ENCODE results near the gene TRABD2A.

TRABD2A gene

DNA sequence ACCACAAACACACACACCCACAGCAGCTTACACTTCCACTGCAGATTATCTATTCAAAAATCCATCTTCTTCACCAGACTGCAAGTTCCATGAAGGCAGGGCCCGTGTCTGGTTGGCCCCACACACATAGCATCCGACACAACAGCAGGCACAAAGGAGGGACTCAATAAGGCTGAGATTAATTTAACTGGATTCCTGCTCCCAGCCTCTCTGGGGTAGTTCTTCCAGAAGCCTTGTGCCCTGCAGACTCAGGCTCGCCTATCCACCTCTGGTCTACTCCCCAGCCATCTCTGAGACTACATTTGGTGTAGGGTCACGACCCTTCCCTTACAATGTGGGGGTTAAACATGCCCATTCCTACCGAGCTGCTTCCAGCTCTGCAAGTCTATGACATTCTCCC is 57.7 kb downstream of the TRABD2A start:
- no peak for DNase-seq (ENCODE audit: low read depth)
- TF ChIP-seq, protein P1, sequence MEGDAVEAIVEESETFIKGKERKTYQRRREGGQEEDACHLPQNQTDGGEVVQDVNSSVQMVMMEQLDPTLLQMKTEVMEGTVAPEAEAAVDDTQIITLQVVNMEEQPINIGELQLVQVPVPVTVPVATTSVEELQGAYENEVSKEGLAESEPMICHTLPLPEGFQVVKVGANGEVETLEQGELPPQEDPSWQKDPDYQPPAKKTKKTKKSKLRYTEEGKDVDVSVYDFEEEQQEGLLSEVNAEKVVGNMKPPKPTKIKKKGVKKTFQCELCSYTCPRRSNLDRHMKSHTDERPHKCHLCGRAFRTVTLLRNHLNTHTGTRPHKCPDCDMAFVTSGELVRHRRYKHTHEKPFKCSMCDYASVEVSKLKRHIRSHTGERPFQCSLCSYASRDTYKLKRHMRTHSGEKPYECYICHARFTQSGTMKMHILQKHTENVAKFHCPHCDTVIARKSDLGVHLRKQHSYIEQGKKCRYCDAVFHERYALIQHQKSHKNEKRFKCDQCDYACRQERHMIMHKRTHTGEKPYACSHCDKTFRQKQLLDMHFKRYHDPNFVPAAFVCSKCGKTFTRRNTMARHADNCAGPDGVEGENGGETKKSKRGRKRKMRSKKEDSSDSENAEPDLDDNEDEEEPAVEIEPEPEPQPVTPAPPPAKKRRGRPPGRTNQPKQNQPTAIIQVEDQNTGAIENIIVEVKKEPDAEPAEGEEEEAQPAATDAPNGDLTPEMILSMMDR (IDR thresholded peaks at IDR 0.05; ENCODE audit: insufficient read depth, low read depth, low read length, missing control alignments) = no peak
- H3K4me3 ChIP-seq (ENCODE audit: low read length) = no peak overlapping the region

DNA sequence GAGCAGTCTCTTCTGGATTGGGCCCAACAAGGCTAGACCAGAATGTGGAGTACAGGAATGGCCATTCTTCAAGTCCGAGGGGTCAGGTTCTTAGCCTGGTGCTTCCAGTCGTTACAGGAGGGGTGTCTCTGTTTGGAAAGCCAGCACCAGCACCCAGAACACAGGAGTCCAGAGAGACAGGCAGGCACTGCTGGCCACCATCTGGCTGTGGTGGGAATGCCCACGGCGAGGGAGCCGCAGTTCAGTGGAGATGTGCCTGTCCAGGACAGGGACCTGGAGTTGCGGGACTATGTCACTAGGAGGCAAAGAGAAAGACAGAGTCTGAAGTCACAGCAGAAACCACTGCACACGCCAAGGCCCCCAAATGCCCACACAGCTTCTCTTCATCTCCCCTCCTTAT is 59.1 kb downstream of the TRABD2A start:
- no peak overlapping the region for H3K4me3 ChIP-seq (ENCODE audit: low read length)
- no peak for DNase-seq (ENCODE audit: low read depth)
- TF ChIP-seq, protein P1 (IDR thresholded peaks at IDR 0.05; ENCODE audit: insufficient read depth, low read depth, low read length, missing control alignments) = no peak

DNA sequence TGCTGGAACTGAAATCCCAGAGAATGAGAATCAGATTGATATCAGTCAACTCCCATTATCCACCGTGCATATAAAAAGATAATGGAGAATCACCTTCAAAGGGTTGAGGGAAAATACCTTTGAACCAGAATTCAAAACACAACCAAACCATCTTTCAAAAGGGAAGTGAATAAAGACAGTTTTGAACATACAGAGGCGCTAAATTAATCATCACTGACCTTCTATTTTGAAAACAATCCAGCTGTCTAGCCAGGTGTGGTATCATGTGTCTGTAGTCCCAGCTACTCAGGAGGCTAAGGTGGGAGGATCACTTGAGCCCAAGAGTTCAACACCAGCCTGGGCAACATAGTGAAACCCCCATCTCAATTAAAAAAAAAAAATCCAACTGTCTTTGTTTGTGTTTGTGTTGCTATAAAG is 63.6 kb downstream of the TRABD2A start:
- TF ChIP-seq, protein P1 (IDR thresholded peaks at IDR 0.05; ENCODE audit: insufficient read depth, low read depth, low read length, missing control alignments) = no peak
- DNase-seq (ENCODE audit: low read depth) = no peak

DNA sequence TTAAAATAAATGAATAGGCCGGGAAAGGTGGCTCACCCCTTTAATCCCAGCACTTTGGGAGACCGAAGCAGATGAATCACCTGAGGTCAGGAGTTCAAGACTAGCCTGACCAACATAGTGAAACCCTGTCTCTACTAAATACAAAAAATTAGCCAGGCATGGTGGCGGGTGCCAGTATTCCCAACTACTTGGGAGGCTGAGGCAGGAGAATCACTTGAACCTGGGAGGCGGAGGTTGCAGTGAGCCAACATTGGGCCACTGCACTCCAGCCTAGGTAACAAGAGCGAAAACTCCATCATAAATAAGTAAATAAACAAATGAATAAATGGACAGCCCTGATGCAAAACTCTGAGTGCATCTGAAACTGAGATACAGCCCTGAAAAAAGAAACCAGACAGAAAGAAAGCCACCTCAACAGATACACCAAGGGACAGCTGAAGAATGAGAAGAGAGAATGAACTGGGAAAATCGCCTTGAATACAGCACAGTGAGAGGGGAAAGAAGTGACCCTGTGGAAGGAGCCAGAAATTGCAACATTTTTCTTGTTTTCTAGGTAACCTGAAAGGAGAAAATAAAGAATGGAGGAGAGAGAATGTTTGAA is 64.4 kb downstream of the TRABD2A start:
- H3K4me3 ChIP-seq (ENCODE audit: low read length) = no peak overlapping the region
- no peak for DNase-seq (ENCODE audit: low read depth)
- TF ChIP-seq, protein P1 (IDR thresholded peaks at IDR 0.05; ENCODE audit: insufficient read depth, low read depth, low read length, missing control alignments) = no peak

More for the DNA sequence above, 63.6 kb downstream of the TRABD2A start:
- no peak overlapping the region for H3K4me3 ChIP-seq (ENCODE audit: low read length)

DNA sequence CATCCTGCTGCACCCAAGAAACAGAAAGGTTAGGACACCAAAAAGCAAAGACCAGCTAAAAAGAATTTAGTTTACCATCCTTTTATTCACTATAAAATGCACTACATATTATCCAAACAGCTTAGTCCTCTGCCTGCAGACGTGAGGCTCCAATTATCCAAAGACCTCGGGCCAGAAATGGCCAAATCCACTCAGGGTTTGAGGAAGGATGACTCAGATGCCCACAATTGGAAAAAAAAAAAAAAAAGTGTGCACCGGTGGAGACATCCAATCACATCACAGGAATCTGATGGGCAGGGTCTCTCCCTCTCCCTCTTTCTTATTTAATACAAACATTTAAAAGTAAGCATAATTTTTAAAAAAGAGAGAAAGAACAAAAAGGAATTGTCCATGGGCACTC is 65.7 kb downstream of the TRABD2A start:
- H3K4me3 ChIP-seq (ENCODE audit: low read length) = no peak overlapping the region
- TF ChIP-seq, protein P1 (IDR thresholded peaks at IDR 0.05; ENCODE audit: insufficient read depth, low read depth, low read length, missing control alignments) = no peak
- no peak for DNase-seq (ENCODE audit: low read depth)

DNA sequence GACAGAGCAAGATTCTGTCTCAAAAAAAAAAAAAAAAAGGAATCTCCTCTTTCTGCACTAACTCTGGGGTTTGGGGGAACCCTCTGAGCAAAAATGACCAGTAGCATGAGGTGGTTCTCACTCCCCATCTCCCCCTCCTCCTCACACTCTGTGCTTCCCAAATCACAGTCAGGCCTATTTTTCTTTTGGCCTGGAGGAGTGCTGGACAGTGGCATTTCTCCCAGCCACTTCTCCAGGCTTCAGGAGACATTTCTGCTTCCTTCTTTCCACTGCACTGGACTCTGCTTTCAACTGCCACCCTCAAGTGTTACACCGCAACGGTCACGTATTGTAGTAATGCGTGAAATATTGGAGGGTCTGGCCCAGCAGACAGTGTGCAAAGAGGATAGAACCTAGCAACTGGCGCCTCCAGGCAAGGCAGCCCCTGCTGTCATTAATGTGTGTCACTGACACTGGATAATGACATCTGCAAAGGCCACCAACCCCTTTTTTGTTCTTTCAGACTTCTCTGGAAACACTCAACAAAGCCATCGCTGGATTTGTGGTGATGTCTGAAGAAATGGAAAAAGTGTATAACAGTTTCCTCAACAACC is 68.9 kb downstream of the TRABD2A start:
- DNase-seq (ENCODE audit: low read depth) = no peak
- TF ChIP-seq, protein P1 (IDR thresholded peaks at IDR 0.05; ENCODE audit: insufficient read depth, low read depth, low read length, missing control alignments) = no peak
- no peak overlapping the region for H3K4me3 ChIP-seq (ENCODE audit: low read length)

DNA sequence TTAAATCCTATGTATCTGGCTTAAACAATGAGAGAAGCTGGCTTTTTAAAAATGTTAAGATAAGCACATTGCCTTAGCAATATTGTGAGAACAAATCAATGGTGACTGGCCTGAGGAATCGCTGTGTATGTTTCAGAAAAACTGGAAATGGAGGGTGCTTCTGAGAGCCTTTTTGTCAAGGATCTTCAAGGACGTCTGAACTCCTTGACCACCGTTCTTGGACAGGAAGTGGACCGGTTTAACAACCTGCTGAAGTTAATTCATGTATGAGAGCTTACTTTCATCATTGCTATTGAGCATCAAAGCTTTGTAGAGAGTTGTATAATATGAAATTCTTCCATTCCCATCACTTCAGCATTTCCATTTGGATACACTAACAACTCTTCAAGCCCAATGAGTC is 72.6 kb downstream of the TRABD2A start:
- no peak for DNase-seq (ENCODE audit: low read depth)
- TF ChIP-seq, protein P1 (IDR thresholded peaks at IDR 0.05; ENCODE audit: insufficient read depth, low read depth, low read length, missing control alignments) = no peak
- no peak overlapping the region for H3K4me3 ChIP-seq (ENCODE audit: low read length)

Data from epithelial cell of esophagus (primary cell).